HG03439 (cell line): ENCODE measurements around the gene RASA2.
A peak's percentile ranks its signal among the peaks of the same experiment; 100 is the strongest.

Experiments
- ATAC-seq: cut with Tn5 transposase; IDR thresholded peaks from one replicate; pipeline ENCODE4 v1.9.1; 2021; ENCODE audit warnings: mild to moderate bottlenecking, moderate library complexity; ENCODE audit not compliant: unreplicated experiment

The RASA2 gene

GRCh38 chr3:141629976-141630375 is 143.1 kb downstream of the RASA2 start:
- ATAC-seq: no peak

DNA sequence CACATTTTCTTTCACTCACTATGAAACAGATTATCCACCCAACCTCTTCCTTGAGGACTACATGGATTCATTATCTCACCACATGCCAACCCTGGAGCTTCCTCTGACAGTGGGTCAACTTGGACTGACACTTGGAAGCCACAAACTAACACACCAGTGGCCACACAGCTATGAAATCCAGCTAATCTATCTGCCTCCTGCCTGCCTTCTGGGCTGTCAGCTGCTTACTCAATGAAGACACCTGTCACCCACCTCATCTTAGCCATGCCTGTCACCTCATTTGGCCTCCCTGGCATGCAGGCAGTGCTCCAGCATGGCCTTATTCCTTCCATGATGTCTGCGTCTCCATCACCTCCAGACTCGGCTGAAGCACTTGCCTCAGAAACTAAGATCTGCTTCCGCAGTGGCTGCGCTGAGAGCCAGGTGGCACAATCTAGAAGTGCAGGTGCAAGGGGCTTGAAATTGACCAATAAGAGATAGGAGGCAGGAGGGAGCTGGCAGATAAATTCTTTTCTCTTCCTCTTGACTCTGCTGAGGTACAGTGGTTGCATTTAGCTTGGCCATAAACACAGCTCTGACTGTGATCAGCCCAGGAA is 146.1 kb downstream of the RASA2 start:
- no peak for ATAC-seq

- ATAC-seq: no peak
Measured at GRCh38 chr3:141642215-141642614, 155.4 kb downstream of the RASA2 start.

GRCh38 chr3:141643391-141643790 is 156.6 kb downstream of the RASA2 start:
- no peak for ATAC-seq

DNA sequence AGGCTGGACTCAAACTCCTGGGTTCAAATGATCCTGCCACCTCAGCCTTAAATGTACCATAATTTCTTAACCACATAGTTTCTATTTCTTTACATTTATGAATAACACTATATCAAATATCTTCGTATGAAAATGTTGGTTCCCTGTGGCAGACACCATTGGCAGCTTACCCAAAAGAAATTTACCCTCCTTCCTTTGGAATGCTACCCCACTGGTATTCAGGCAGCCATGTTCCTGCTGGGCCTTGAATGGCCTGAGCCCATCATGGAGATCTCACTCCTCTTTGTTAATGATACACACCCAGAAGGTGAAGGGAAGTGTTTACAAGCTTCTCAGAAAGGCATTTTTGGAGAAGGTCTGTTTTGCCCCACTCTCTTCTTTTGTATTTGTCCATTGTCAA is 157.0 kb downstream of the RASA2 start:
- ATAC-seq: no peak

DNA sequence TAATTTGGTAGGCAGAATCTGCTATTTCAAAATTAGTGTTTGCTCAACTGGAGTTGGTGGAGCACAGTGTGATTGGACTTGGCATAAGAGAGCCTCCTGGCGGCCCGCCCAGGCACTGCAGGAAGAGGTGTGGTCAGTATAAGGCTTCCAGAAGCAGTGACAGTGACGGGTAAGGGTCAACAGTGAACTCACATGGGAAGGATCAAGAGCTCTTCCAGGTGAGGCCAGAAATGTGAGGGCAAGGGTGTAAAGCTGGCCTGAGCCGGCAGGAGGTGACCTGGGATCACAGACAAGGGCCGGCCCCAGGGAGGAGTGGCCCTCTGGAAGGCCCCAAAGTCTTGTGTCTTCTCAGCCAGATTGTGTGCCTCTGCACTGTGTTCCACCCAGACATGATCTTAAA is 158.1 kb downstream of the RASA2 start:
- peak; percentile 76 for ATAC-seq

GRCh38 chr3:141646760-141647561 is 160.1 kb downstream of the RASA2 start:
- no peak for ATAC-seq

DNA sequence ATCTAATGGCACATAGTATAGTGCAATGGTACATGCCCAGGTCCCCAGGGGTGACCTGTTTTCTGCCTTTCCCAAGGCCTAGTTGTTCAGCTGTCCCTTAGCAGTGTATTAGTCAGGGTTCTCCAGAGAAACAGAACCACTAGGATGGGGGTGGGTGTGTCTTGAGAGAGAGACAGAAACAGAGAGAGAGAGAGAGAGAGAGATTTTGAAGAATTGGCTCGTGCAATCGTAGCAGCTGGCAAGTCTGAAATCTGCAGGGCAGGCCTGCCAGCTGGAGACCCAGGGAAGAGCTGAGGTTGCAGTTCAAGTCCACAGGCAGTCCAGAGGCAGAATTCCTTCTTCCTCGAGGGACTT is 160.7 kb downstream of the RASA2 start:
- ATAC-seq: no peak

GRCh38 chr3:141648055-141648910 is 161.5 kb downstream of the RASA2 start:
- no peak for ATAC-seq

DNA sequence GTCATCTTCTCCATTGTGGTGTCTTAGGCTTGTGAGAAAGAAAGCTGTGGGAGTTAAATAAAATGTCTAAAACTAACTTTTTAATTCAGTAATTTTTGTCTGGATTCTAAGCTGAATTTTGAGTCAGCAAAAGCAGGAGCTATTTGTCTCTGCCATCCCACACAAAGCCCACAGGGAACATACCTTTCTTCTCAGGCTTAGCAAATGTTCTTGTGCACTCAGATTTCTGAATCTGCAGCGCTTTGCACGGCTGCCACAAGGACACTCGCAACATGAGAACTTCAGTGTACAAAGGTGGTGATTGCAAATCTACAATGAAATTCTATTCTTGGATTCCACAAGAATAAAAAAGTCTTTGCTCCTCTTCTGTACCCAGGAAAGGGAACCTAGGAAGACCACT is 163.0 kb downstream of the RASA2 start:
- ATAC-seq: no peak

DNA sequence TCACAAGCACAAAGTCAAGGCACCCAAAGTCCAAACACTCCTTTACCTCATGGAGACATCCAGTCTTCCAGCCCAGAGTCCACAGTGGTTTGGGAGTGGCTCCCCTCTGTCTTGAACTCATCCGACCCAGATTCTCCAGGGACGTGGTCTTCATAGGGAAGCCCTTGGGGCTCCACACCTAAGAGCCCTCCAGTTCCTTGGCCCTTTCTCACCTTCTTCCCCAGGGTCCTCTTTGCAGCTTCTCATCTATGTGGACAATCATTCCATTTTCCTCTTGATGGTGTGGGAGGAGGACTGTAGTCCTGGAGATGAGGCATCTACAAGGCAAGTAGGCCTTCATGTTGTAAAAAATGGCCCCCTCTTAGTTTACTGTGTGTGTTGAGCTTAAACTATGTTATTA is 164.0 kb downstream of the RASA2 start:
- ATAC-seq: no peak

GRCh38 chr3:141651409-141651808 is 164.6 kb downstream of the RASA2 start:
- ATAC-seq: no peak

- no peak for ATAC-seq
Measured at GRCh38 chr3:141652349-141652748, 165.5 kb downstream of the RASA2 start.

DNA sequence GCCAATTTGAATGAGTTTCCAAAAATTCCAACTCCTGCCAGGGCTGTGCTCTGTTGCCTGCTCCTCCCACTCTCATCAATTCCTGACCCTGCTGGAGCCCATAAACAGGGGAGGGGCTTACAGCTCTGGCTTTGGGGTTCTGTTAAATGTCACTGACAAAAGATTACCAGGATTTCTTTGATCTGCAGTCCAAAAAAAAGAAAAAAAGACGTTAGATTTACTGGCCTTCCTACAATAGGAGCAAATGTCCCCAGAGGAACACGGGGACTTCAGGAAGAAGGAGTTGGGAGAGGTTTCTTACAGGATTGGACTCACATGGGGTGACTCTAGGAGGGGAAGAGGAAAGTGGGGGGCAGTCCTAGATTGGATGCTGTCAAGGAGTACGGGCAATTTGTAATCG is 167.0 kb downstream of the RASA2 start:
- no peak for ATAC-seq

- no peak for ATAC-seq
Measured at GRCh38 chr3:141655801-141656200, 169.0 kb downstream of the RASA2 start.

DNA sequence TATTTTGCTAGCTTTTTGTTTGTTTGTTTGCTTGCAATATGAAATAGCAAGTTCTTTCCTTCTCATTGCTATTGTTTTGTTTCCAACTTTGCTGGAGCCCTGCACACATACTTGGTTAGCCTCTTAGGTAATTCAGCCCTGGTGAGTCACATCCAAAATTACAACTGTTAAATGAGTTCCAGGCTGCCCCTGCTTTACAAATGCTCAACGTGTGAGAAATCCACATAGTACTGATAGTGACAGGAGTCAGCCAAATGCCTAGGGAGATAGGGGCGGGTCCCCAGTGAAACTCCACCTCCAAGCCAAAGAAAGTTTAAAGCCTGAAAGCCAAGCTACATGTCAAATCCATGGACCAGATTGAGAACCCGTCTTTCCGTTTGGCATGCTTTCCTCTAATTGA is 169.9 kb downstream of the RASA2 start:
- no peak for ATAC-seq

DNA sequence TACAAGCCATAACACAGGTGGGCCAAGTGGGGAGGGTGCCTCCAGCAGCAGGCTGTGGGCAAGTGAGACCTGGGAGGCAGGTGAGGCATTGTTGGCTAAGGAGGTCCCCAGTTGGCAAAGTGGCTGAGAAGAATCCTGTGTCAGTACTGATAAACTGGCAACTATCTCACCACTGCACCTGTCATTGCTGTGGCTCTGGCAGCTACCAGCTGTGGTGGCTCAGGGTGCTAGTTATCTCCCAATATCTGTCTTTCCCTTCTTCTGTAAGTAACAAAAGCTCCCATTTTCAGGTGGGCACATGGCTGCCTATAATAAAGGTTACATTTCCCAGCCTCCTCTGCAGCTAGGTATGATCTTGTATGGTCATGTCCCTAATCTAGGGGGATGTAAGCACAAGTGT is 170.7 kb downstream of the RASA2 start:
- ATAC-seq: no peak

DNA sequence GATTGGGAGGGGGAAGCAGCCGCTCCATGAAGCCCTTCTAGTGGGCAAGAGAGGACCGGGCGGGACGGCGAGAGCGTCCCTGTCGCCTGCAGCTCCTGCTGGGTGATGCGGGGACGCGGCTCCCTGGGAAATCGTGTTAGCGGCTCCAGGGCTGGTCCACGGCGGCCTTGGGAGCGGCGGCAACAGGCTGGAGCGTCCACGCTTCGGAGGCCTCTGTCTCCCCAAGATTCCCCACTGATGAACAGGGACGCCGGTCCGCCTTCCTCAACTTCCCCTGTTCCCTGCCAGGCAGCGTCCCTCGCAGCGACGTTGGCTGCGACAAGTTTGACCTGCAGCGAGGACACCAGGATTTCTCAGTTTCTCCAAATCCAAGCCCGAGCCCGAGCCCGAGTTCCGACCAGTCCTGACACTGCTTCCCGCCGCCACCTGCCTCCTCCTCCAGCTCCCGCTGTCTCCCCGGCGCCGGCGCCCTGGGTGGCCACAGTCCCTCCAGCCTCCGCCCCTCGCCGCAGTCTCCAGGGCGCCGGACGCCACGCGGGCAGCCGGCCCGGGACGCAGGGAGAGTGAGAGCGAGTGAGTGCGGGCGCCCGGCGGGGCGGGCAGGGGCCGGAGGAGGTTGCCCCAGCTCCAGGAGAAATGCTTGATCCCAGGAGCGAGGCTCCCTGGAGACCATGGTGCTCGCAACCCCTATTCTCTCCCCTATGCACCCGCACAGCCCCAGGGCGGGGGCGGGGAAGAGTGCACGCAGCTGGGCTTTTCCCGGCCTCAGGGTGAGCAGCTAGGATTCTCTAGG is 173.2 kb downstream of the RASA2 start:
- ATAC-seq: no peak

DNA sequence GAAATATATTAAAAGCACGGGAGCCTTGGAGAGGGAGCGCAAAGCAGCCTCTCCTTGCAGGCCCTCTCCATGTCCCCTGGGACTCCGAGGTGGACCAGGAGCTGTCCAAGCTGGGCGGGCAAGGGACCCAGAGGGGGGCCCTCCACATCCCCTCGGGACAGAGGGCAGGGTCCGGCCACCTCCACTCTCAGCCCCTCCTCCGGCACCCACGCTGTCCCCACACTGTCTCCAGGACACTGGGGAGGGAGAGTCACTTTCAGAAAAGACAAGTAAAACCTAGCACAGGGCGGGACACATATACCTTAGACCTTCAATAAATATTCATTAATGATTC is 173.8 kb downstream of the RASA2 start:
- ATAC-seq: no peak

GRCh38 chr3:141661229-141662196 is 174.7 kb downstream of the RASA2 start:
- no peak for ATAC-seq
